Measurements from ENCODE around the gene ARL10. TPM values are rescaled to one million over a fixed set of nuclear protein-coding genes. Genes with fewer than 3 reads are reported as not detected.
A peak's percentile ranks its signal among the peaks of the same experiment; 100 is the strongest.

ARL10 gene
- total and polyA plus RNA-seq, 2 donors = 3.6 to 20.8 TPM

Small RNA genes lying within 50 kb of the gene (small RNA-seq; reads per million reads assigned to genes)
- 42.1 reads per million, percentile 96 among the genes with 10 or more reads in this experiment for gene MIR1271

Other genes with a start within 250 kb of the ARL10 start
- 13.5 TPM for gene SIMC1, start 127.1 kb upstream of the ARL10 start, total RNA-seq
- 11.7 TPM for gene SIMC1, start 127.1 kb upstream of the ARL10 start, polyA plus RNA-seq
- 38.1 TPM for gene KIAA1191, start 3.7 kb upstream of the ARL10 start, total RNA-seq
- 91.8 TPM for gene KIAA1191, start 3.7 kb upstream of the ARL10 start, polyA plus RNA-seq
- 3.2 TPM for gene NOP16, start 23.1 kb downstream of the ARL10 start, total RNA-seq
- gene NOP16, start 23.1 kb downstream of the ARL10 start, polyA plus RNA-seq = 27.9 TPM
- gene HIGD2A, start 23.3 kb downstream of the ARL10 start, total RNA-seq = 62.0 TPM
- 188 TPM for gene HIGD2A, start 23.3 kb downstream of the ARL10 start, polyA plus RNA-seq
- 29.6 TPM for gene CLTB, start 51.1 kb downstream of the ARL10 start, total RNA-seq
- 146 TPM for gene CLTB, start 51.1 kb downstream of the ARL10 start, polyA plus RNA-seq
- 43.4 TPM for gene FAF2, start 82.9 kb downstream of the ARL10 start, total RNA-seq
- gene FAF2, start 82.9 kb downstream of the ARL10 start, polyA plus RNA-seq = 21.0 TPM
- gene RNF44, start 171.9 kb downstream of the ARL10 start, total RNA-seq = 8.1 TPM
- gene RNF44, start 171.9 kb downstream of the ARL10 start, polyA plus RNA-seq = 25.8 TPM
- gene CDHR2, start 183.9 kb downstream of the ARL10 start, total RNA-seq = not detected
- not detected for gene CDHR2, start 183.9 kb downstream of the ARL10 start, polyA plus RNA-seq
- 1.3 TPM for gene GPRIN1, start 244.7 kb downstream of the ARL10 start, total RNA-seq
- 0.42 TPM for gene GPRIN1, start 244.7 kb downstream of the ARL10 start, polyA plus RNA-seq